ENCODE data around the gene SYT1. TPM values are rescaled to one million over a fixed set of nuclear protein-coding genes. Genes with fewer than 3 reads are reported as not detected.

The SYT1 gene
- total RNA-seq, 1 donor from 2014 or later = 0.79 TPM

- FAIRE-seq (no peak), DNase-seq (ENCODE audit: low read depth) (peak; percentile 77)
- no peak for TF ChIP-seq CTCF (IDR thresholded peaks at IDR 0.05; ENCODE audit: insufficient read depth, low read length, severe bottlenecking)
- H3K36me3 ChIP-seq (ENCODE audit: control insufficient read depth, insufficient read depth, low read length) = no peaks in the 10 kb centered on the region
- H3K4me3 ChIP-seq (ENCODE audit: low read depth, low read length) = no peak overlapping the region
- H3K27me3 ChIP-seq (ENCODE audit: control insufficient read depth, insufficient read depth, low read length) = no peaks in the 10 kb centered on the region
Measured at GRCh38 chr12:79127271-79127751, 262.7 kb downstream of the SYT1 start.

- DNase-seq (ENCODE audit: low read depth) (no peak), FAIRE-seq (no peak)
- H3K4me3 ChIP-seq (ENCODE audit: low read depth, low read length) = no peak overlapping the region
- H3K36me3 ChIP-seq (ENCODE audit: control insufficient read depth, insufficient read depth, low read length) = no peaks in the 10 kb centered on the region
- H3K27me3 ChIP-seq (ENCODE audit: control insufficient read depth, insufficient read depth, low read length) = no peaks in the 10 kb centered on the region
- no peak for TF ChIP-seq CTCF (IDR thresholded peaks at IDR 0.05; ENCODE audit: insufficient read depth, low read length, severe bottlenecking)
Measured at GRCh38 chr12:79128956-79129355, 264.4 kb downstream of the SYT1 start.

- H3K27me3 ChIP-seq (ENCODE audit: control insufficient read depth, insufficient read depth, low read length) = no peaks in the 10 kb centered on the region
- DNase-seq (ENCODE audit: low read depth) (no peak), FAIRE-seq (no peak)
- H3K36me3 ChIP-seq (ENCODE audit: control insufficient read depth, insufficient read depth, low read length) = no peaks in the 10 kb centered on the region
- no peak overlapping the region for H3K4me3 ChIP-seq (ENCODE audit: low read depth, low read length)
- TF ChIP-seq CTCF (IDR thresholded peaks at IDR 0.05; ENCODE audit: insufficient read depth, low read length, severe bottlenecking) = no peak
Measured at GRCh38 chr12:79138872-79139271, 274.3 kb downstream of the SYT1 start.

GRCh38 chr12:79140711-79141110 is 276.1 kb downstream of the SYT1 start:
- DNase-seq (ENCODE audit: low read depth) (no peak), FAIRE-seq (no peak)

GRCh38 chr12:79141776-79142175 is 277.2 kb downstream of the SYT1 start:
- Histone ChIP-seq H3K4me3 (ENCODE audit: low read depth, low read length) (no peak overlapping the region), H3K36me3 (ENCODE audit: control insufficient read depth, insufficient read depth, low read length) (no peaks in the 10 kb centered on the region), H3K27me3 (ENCODE audit: control insufficient read depth, insufficient read depth, low read length) (no peaks in the 10 kb centered on the region)
- FAIRE-seq = no peak
- DNase-seq (ENCODE audit: low read depth) = no peak
- TF ChIP-seq CTCF (IDR thresholded peaks at IDR 0.05; ENCODE audit: insufficient read depth, low read length, severe bottlenecking) = no peak

More at GRCh38 chr12:79140711-79141110, 276.1 kb downstream of the SYT1 start:
- Histone ChIP-seq H3K27me3 (ENCODE audit: control insufficient read depth, insufficient read depth, low read length) (no peaks in the 10 kb centered on the region), H3K36me3 (ENCODE audit: control insufficient read depth, insufficient read depth, low read length) (no peaks in the 10 kb centered on the region), H3K4me3 (ENCODE audit: low read depth, low read length) (no peak overlapping the region)
- no peak for TF ChIP-seq CTCF (IDR thresholded peaks at IDR 0.05; ENCODE audit: insufficient read depth, low read length, severe bottlenecking)

- Histone ChIP-seq H3K36me3 (ENCODE audit: control insufficient read depth, insufficient read depth, low read length) (no peaks in the 10 kb centered on the region), H3K4me3 (ENCODE audit: low read depth, low read length) (no peak overlapping the region), H3K27me3 (ENCODE audit: control insufficient read depth, insufficient read depth, low read length) (no peaks in the 10 kb centered on the region)
- DNase-seq (ENCODE audit: low read depth) (no peak), FAIRE-seq (no peak)
- no peak for TF ChIP-seq CTCF (IDR thresholded peaks at IDR 0.05; ENCODE audit: insufficient read depth, low read length, severe bottlenecking)
Measured at GRCh38 chr12:79143803-79144202, 279.2 kb downstream of the SYT1 start.

Measured in bronchial epithelial cell (primary cell).